Stimulated activated CD8-positive, alpha-beta memory T cell treated with anti-CD3 and anti-CD28 coated beads, Interleukin-12 subunit alpha, Interleukin-12 subunit beta, amount 100 ng/mL, for 24 hours (primary cell): ENCODE results near the gene PPP4R3A.
"Not testable (repeated sequence)": the region's sequence is repeated elsewhere in the genome, so short reads cannot be mapped to it uniquely, and the experiment has no call there.

Experiments
- DNase-seq: peaks from one replicate; pipeline ENCODE4 v3.0.0-alpha.2; 2020; ENCODE audit errors: extremely low read depth

PPP4R3A gene

DNA sequence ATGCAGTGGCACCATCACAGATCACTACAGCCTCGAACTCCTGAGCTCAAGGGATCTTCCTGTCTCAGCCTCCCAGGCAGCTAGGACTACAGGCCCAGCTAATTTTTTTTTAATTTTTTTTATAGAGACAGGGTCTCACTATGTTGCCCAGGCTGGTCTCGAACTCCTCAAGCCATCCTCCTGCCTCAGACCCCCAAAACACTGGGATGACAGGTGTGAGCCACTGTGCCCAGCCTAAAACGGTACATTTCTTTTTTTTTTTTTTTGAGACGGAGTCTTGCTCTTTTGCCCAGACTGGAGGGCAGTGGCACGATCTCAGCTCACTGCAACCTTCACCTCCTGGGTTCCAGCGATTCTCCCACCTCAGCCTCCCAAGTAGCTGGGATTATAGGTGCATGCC is 100.9 kb downstream of the PPP4R3A start:
- DNase-seq: not testable (repeated sequence)
